GM12874 (cell line): Measurements from ENCODE around the gene ACOX1.
A peak's percentile ranks its signal among the peaks of the same experiment; 100 is the strongest.

Experiments
- CTCF ChIP-seq: IDR thresholded peaks from 2 replicates; pipeline ENCODE4 v1.5.1; 2011; ENCODE audit warnings: low read depth, mild to moderate bottlenecking, control low read depth, low read length, moderate library complexity; ENCODE audit not compliant: insufficient read depth

Gene ACOX1

GRCh38 chr17:76000016-76000754 is 21.2 kb upstream of the ACOX1 start:
- TF ChIP-seq CTCF, result peak; percentile 88

GRCh38 chr17:75998327-75998795 is 19.4 kb upstream of the ACOX1 start:
- TF ChIP-seq CTCF, result no peak

GRCh38 chr17:75996665-75997590 is 18.0 kb upstream of the ACOX1 start:
- TF ChIP-seq CTCF, result no peak

GRCh38 chr17:75995385-75995925 is 16.5 kb upstream of the ACOX1 start:
- no peak for TF ChIP-seq CTCF

- no peak for TF ChIP-seq CTCF
Measured at GRCh38 chr17:75994802-75995370, 15.9 kb upstream of the ACOX1 start.

GRCh38 chr17:75991396-75991795 is 12.4 kb upstream of the ACOX1 start:
- TF ChIP-seq CTCF, result no peak

GRCh38 chr17:75987041-75987440 is 8.1 kb upstream of the ACOX1 start:
- no peak for TF ChIP-seq CTCF
